Left renal cortex interstitium (tissue), 4 donors: ENCODE measurements around the gene LAT. TPM values are rescaled to one million over a fixed set of nuclear protein-coding genes. Genes with fewer than 3 reads are reported as not detected.

Experiments
- polyA plus RNA-seq, 4 donors: library from polyadenylated mRNA; unstranded; fragments of 120-200 nt; gene quantifications; one replicate each; pipeline ENCODE4 v1.2.1, GENCODE V29; 2013; ENCODE audit not compliant: insufficient read length in 4 of 4

Gene LAT
- polyA plus RNA-seq, 4 donors, result 4.1 to 11.1 (median 7.7) TPM

Other genes starting within 250 kb of the LAT start
- gene NPIPB9, start 233.3 kb upstream of the LAT start, polyA plus RNA-seq, result 1 to 10 TPM; 1.3 to 3.6 (median 2.3) TPM
- gene ATXN2L, start 162.1 kb upstream of the LAT start, polyA plus RNA-seq, result 100 to 1,000 TPM in 2 of 4 donors, 10 to 100 TPM in 2; 66.8 to 171 (median 122) TPM
- 100 to 1,000 TPM; 193 to 231 (median 219) TPM for gene TUFM, start 138.7 kb upstream of the LAT start, polyA plus RNA-seq
- gene SH2B1, start 121.2 kb upstream of the LAT start, polyA plus RNA-seq, result 10 to 100 TPM; 47.1 to 97.5 (median 75.1) TPM
- gene ATP2A1, start 106.6 kb upstream of the LAT start, polyA plus RNA-seq, result 1 to 10 TPM; 2.6 to 8.1 (median 4.7) TPM
- 10 to 100 TPM; 16.2 to 32.5 (median 28.7) TPM for gene RABEP2, start 59.8 kb upstream of the LAT start, polyA plus RNA-seq
- gene CD19, start 53.1 kb upstream of the LAT start, polyA plus RNA-seq, result 1 to 10 TPM; 2.9 to 5.8 (median 4.4) TPM
- 10 to 100 TPM; 23.4 to 86.7 (median 46.6) TPM for gene NFATC2IP, start 34.1 kb upstream of the LAT start, polyA plus RNA-seq
- gene SPNS1, start 10.3 kb upstream of the LAT start, polyA plus RNA-seq, result 10 to 100 TPM; 35.9 to 61.4 (median 49.9) TPM